HG03521 (cell line): ENCODE results near the gene PPP1R27.

ENCODE experiments used
- ATAC-seq: cut with Tn5 transposase; IDR thresholded peaks from one replicate; pipeline ENCODE4 v1.9.1; 2021; ENCODE audit warnings: mild to moderate bottlenecking, moderate library complexity; ENCODE audit not compliant: unreplicated experiment

The PPP1R27 gene

GRCh38 chr17:81834831-81835267 is at the start of gene PPP1R27:
PPP1R27 (minus strand) TSS chr17:81835050; CDS start chr17:81834953, 97 bp downstream.
- ATAC-seq = no peak

GRCh38 chr17:81884520-81884919 is 49.7 kb upstream of the PPP1R27 start:
- no peak for ATAC-seq

- ATAC-seq = no peak
Observed at GRCh38 chr17:81879121-81879520, 44.3 kb upstream of the PPP1R27 start.

GRCh38 chr17:81878294-81878693 is 43.4 kb upstream of the PPP1R27 start:
- no peak for ATAC-seq

- ATAC-seq = no peak
Observed at GRCh38 chr17:81877569-81877968, 42.7 kb upstream of the PPP1R27 start.

GRCh38 chr17:81871387-81872230 is 36.8 kb upstream of the PPP1R27 start:
- ATAC-seq = peak; percentile 55

- peak; percentile 21 for ATAC-seq
Observed at GRCh38 chr17:81870981-81871386, 36.1 kb upstream of the PPP1R27 start, which contains the start of gene ARHGDIA. ARHGDIA (minus strand) TSS chr17:81871337; CDS start chr17:81869930, 1,407 bp downstream.

GRCh38 chr17:81870131-81870980 is 35.5 kb upstream of the PPP1R27 start:
- peak; percentile 12 for ATAC-seq

- no peak for ATAC-seq
Observed at GRCh38 chr17:81869221-81870130, 34.6 kb upstream of the PPP1R27 start.

- ATAC-seq = no peak
Observed at GRCh38 chr17:81868674-81869220, 33.9 kb upstream of the PPP1R27 start.

GRCh38 chr17:81867991-81868673 is 33.3 kb upstream of the PPP1R27 start:
- ATAC-seq = no peak

- no peak for ATAC-seq
Observed at GRCh38 chr17:81867170-81867990, 32.5 kb upstream of the PPP1R27 start.

GRCh38 chr17:81866440-81867169 is 31.8 kb upstream of the PPP1R27 start:
- ATAC-seq = no peak

- no peak for ATAC-seq
Observed at GRCh38 chr17:81865733-81866439, 31.0 kb upstream of the PPP1R27 start.

GRCh38 chr17:81865358-81865732 is 30.5 kb upstream of the PPP1R27 start:
- no peak for ATAC-seq

- ATAC-seq = no peak
Observed at GRCh38 chr17:81863833-81864768, 29.3 kb upstream of the PPP1R27 start.
